SK-N-SH (cell line): ENCODE results near the gene MFAP1. TPM values are rescaled to one million over a fixed set of nuclear protein-coding genes. Genes with fewer than 3 reads are reported as not detected.
A peak's percentile ranks its signal among the peaks of the same experiment; 100 is the strongest.

Experiments
- CTCF ChIA-PET: fragments of 300-600, 350-600 bp; formaldehyde crosslinking; extraction: SDS; loops from one replicate; lab custom pipeline; 2021; lab: Yijun Ruan, JAX
- POLR2A ChIA-PET: fragments of 350-600 bp; sonication (Branson Sonifier 250); formaldehyde crosslinking; extraction: SDS; loops from one replicate; lab custom pipeline; 2020; ENCODE audit warnings: antibody characterized with exemption, inconsistent platforms; lab: Yijun Ruan, JAX
- DNase-seq: peaks from one replicate; pipeline ENCODE4 v3.0.0; 2012
- H2AFZ ChIP-seq: fragments of 200-600 bp; sonication (generic); 2 replicates; pipeline ENCODE4 v1.8.1; 2016; ENCODE audit warnings: antibody characterized with exemption, mild to moderate bottlenecking, low read depth
- H3F3A ChIP-seq: fragments of 200-600 bp; sonication (generic); replicated peaks from 2 replicates; pipeline ENCODE3; 2016; ENCODE audit warnings: antibody characterized with exemption, mild to moderate bottlenecking; ENCODE audit not compliant: insufficient read depth
- H3K27ac ChIP-seq, 2 experiments: fragments of 200-500 bp in 1 of 2; fragments of 200-600 bp in 1 of 2; sonication (Bioruptor generic) in 1 of 2; sonication (generic), shearing (Covaris generic) in 1 of 2; 2 replicates each; pipeline versions ENCODE4 v1.5.1 to v1.6.1; 2014 to 2016; ENCODE audit warnings: low read depth in 2 of 2, inconsistent platforms in 1 of 2, low read length in 1 of 2, mild to moderate bottlenecking in 1 of 2, mixed read lengths in 1 of 2
- H3K27me3 ChIP-seq: fragments of 200-600 bp; sonication (generic), shearing (Covaris generic); 2 replicates; pipeline ENCODE4 v1.6.1; 2016; ENCODE audit warnings: mixed run types; ENCODE audit not compliant: insufficient read depth
- H3K36me3 ChIP-seq, 2 experiments: fragments of 200-500 bp in 1 of 2; fragments of 200-600 bp in 1 of 2; sonication (Bioruptor generic) in 1 of 2; sonication (generic) in 1 of 2; replicated peaks in 1 of 2; 2 replicates each; pipeline versions ENCODE3 to v1.5.1; 2014 to 2016; ENCODE audit warnings: low read length in 1 of 2, mild to moderate bottlenecking in 1 of 2; ENCODE audit not compliant: insufficient read depth in 2 of 2, control insufficient read depth in 1 of 2
- H3K4me1 ChIP-seq, 2 experiments: fragments of 200-500 bp in 1 of 2; fragments of 200-600 bp in 1 of 2; sonication (Bioruptor generic) in 1 of 2; sonication (generic), shearing (Covaris generic) in 1 of 2; 2 replicates each; pipeline versions ENCODE4 v1.5.1 to v1.6.1; 2014 to 2016; ENCODE audit warnings: low read depth in 1 of 2, low read length in 1 of 2, mixed run types in 1 of 2; ENCODE audit not compliant: insufficient read depth in 2 of 2, control insufficient read depth in 1 of 2
- H3K4me2 ChIP-seq: fragments of 200-600 bp; sonication (generic), shearing (Covaris generic); 2 replicates; pipeline ENCODE4 v1.6.1; 2017; ENCODE audit warnings: mixed run types
- H3K4me3 ChIP-seq, 2 experiments: fragments of 200-500 bp in 1 of 2; fragments of 200-600 bp in 1 of 2; sonication (Bioruptor generic) in 1 of 2; sonication (generic), shearing (Covaris generic) in 1 of 2; 2 replicates each; pipeline versions ENCODE4 v1.5.1 to v1.8.1; 2014 to 2016; ENCODE audit warnings: low read depth in 2 of 2, inconsistent platforms in 1 of 2, low read length in 1 of 2, mild to moderate bottlenecking in 1 of 2, mixed read lengths in 1 of 2, moderate library complexity in 1 of 2
- H3K79me2 ChIP-seq: fragments of 200-600 bp; sonication (generic); 2 replicates; pipeline ENCODE4 v1.8.1; 2017; ENCODE audit warnings: mild to moderate bottlenecking; ENCODE audit not compliant: insufficient read depth
- H3K9ac ChIP-seq: fragments of 200-600 bp; sonication (generic); 2 replicates; pipeline ENCODE4 v1.6.1; 2017; ENCODE audit warnings: mixed run types
- H3K9me2 ChIP-seq: fragments of 200-600 bp; sonication (generic); 2 replicates; pipeline ENCODE4 v1.6.1; 2017; ENCODE audit warnings: mixed run types
- H3K9me3 ChIP-seq: fragments of 200-600 bp; sonication (generic); 2 replicates; pipeline ENCODE4 v1.6.1; 2017; ENCODE audit warnings: mixed run types, mild to moderate bottlenecking, moderate library complexity
- H4K20me1 ChIP-seq: fragments of 200-600 bp; sonication (generic); 2 replicates; pipeline ENCODE4 v1.6.1; 2017; ENCODE audit warnings: mild to moderate bottlenecking, mixed run types; ENCODE audit not compliant: insufficient read depth
- CHD2 ChIP-seq: fragments of 150-350 bp; IDR thresholded peaks from 2 replicates; pipeline ENCODE4 v1.6.1; 2018; ENCODE audit warnings: low read length; ENCODE audit not compliant: partially characterized antibody
- ELF1 ChIP-seq: IDR thresholded peaks from 2 replicates; pipeline ENCODE4 v1.4.0; 2012
- GABPA ChIP-seq: IDR thresholded peaks from 2 replicates; pipeline ENCODE4 v1.4.0; 2012; ENCODE audit warnings: low read depth, mild to moderate bottlenecking
- MEF2A ChIP-seq: IDR thresholded peaks from 2 replicates; pipeline ENCODE4 v1.4.0; 2012; ENCODE audit warnings: low read depth, borderline replicate concordance
- MXI1 ChIP-seq: IDR thresholded peaks from 2 replicates; pipeline ENCODE4 v1.6.1; 2012; ENCODE audit warnings: mild to moderate bottlenecking, low read depth, low read length, improper control_type of control experiment
- POLR2AphosphoS5 ChIP-seq: IDR thresholded peaks from 2 replicates; pipeline ENCODE4 v1.6.1; 2012; ENCODE audit warnings: low read depth, low read length
- RCOR1 ChIP-seq: fragments of 150-350 bp; IDR thresholded peaks from 2 replicates; pipeline ENCODE4 v1.6.1; 2017; ENCODE audit warnings: antibody characterized with exemption, low read length
- WGBS: methylation state at CpG from one replicate; pipeline ENCODE4 v1.1.6; 2017; ENCODE audit warnings: low lambda C conversion rate; 5-methylcytosine and 5-hydroxymethylcytosine counted together
- polyA plus RNA-seq, 3 experiments: library from polyadenylated mRNA; depleted of rRNA; stranded (reverse); fragments of >200 nt; gene quantifications; 2 replicates each; pipeline ENCODE4 v1.2.3, GENCODE V29; 2012
- TF ChIP-seq, protein P1 (sequence below): IDR thresholded peaks from 2 replicates; pipeline ENCODE4 v1.4.0; 2012; ENCODE audit warnings: low read depth, borderline replicate concordance
- TF ChIP-seq, protein P2 (sequence below): IDR thresholded peaks from 2 replicates; pipeline ENCODE4; 2012
- TF ChIP-seq, protein P3 (sequence below): IDR thresholded peaks from 2 replicates; pipeline ENCODE4 v1.6.1; 2012; ENCODE audit warnings: mild to moderate bottlenecking, low read depth, low read length, moderate library complexity

The MFAP1 gene
- polyA plus RNA-seq, 1 of the 3 experiments (the other 2 are of a cell fraction), result 16.5 TPM

DNA sequence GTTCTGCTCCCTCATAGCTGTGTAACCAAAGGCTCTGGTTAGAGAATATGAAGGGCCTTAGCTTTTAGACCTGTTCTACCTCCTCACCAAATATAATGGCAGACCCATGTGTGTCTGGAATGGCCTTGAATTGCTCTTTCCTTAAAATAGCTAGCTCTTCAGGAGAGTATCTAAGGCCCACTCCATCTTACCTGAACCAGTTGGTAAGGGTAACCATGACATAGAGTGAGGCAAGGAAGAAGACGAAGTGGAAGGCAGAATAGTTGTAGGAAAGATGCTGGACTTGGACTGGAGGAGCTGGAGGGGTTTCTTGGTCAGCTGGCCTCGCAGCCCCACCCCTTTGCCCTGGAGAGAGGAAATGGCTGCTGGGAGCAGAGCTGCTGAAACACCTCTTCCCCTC lies 29.3 kb downstream of the MFAP1 start:
- 0 out of 4 replicates have a peak overlapping the region, but pooled peaks of 1 of the 2 experiments have one; percentile 4 for H3K27ac ChIP-seq
- H3K79me2 ChIP-seq, result peaks cover 38% of the 10 kb centered on the region
- WGBS, result 93% methylated on average over 2 of the region's 2 CpGs
- H3K4me1 ChIP-seq, result peaks cover 20 to 26% of the 10 kb centered on the region in 2 experiments; a peak in 3 of 4 replicates
- ChIA-PET POLR2A (no interaction called here), CTCF (interaction anchor here (4.1 kb wide), 1 partner anchor 26 kb away, joined by 14 read pairs; no protein-coding TSS in a partner anchor)
- no peak for TF ChIP-seq GABPA
- TF ChIP-seq POLR2AphosphoS5, result no peak
- TF ChIP-seq ELF1, result no peak
- TF ChIP-seq RCOR1, result no peak
- no peak for TF ChIP-seq MEF2A
- no peak for TF ChIP-seq MXI1
- TF ChIP-seq, protein P1, sequence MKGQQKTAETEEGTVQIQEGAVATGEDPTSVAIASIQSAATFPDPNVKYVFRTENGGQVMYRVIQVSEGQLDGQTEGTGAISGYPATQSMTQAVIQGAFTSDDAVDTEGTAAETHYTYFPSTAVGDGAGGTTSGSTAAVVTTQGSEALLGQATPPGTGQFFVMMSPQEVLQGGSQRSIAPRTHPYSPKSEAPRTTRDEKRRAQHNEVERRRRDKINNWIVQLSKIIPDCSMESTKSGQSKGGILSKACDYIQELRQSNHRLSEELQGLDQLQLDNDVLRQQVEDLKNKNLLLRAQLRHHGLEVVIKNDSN, result no peak
- no peak for TF ChIP-seq CHD2
- TF ChIP-seq, protein P2, sequence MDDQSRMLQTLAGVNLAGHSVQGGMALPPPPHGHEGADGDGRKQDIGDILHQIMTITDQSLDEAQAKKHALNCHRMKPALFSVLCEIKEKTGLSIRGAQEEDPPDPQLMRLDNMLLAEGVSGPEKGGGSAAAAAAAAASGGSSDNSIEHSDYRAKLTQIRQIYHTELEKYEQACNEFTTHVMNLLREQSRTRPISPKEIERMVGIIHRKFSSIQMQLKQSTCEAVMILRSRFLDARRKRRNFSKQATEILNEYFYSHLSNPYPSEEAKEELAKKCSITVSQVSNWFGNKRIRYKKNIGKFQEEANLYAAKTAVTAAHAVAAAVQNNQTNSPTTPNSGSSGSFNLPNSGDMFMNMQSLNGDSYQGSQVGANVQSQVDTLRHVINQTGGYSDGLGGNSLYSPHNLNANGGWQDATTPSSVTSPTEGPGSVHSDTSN, result no peak
- peaks cover 28% of the 10 kb centered on the region for H4K20me1 ChIP-seq
- peak overlapping the region; percentile 99; the same call in 1 of the 2 replicates for H3K4me2 ChIP-seq
- H3K9ac ChIP-seq, result no peak overlapping the region
- H2AFZ ChIP-seq, result no peak overlapping the region
- peaks cover 43 to 46% of the 10 kb centered on the region in 2 experiments for H3K36me3 ChIP-seq
- no peaks in the 10 kb centered on the region for H3K9me3 ChIP-seq
- H3K9me2 ChIP-seq, result no peaks in the 10 kb centered on the region
- no peak for DNase-seq
- peak overlapping the region in 1 of 2 experiments; percentile 99; a peak in 1 of 4 replicates for H3K4me3 ChIP-seq
- H3K27me3 ChIP-seq, result no peaks in the 10 kb centered on the region
- peaks cover 46% of the 10 kb centered on the region for H3F3A ChIP-seq

DNA sequence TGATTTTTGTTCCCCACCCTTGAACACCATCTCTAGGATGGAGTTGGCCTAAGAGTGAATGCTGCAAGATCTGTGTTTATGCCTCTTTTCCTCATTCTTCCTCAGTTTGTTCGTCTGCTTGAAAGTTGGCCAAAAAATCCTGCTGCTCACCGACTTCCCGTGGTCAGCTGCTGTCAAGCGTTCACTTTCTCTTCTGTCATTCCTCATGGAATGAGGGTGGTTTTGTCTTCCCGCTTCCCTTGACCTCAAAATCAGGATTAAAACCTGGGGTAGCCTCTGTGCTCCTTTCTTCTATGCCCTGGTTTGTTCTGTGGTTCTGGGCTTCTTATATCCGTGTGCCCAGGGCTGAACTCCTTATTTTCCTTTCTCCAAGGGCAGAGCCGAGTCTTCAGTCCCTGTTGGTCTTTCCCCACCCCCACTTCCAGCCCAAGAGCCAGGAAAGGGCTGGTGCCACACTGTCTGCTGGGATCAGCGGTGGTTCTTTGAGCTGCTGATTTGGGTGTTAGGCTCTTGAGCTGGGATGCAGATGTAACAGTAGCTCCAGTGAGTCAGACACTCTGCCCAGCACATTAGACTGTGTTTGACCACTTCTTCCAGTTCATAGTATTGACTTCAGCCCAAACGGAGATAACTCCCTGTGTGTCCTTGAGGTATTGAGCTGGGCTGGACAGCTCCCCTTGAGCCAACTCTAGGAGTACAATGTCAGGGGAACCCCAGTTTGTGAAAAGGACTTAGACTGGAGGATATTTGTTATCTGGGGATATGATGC lies 30.0 kb downstream of the MFAP1 start:
- ChIA-PET POLR2A (no interaction called here), CTCF (interaction anchor here (0.7 to 4.1 kb wide), 2 partner anchors 25 to 413 kb away, joined by 3 to 14 read pairs; no protein-coding TSS in a partner anchor)
- H3K79me2 ChIP-seq, result peaks cover 38% of the 10 kb centered on the region
- WGBS, result 86% methylated on average over 8 of the region's 9 CpGs
- H3F3A ChIP-seq, result peaks cover 47% of the 10 kb centered on the region
- peak overlapping the region; percentile 100; the same call in 1 of the 2 replicates for H3K9ac ChIP-seq
- H3K36me3 ChIP-seq, result peaks cover 37 to 46% of the 10 kb centered on the region in 2 experiments
- no peaks in the 10 kb centered on the region for H3K27me3 ChIP-seq
- peaks cover 28% of the 10 kb centered on the region for H4K20me1 ChIP-seq
- peak overlapping the region in 1 of 2 experiments; percentile 99; a peak in 2 of 4 replicates for H3K4me3 ChIP-seq
- no peaks in the 10 kb centered on the region for H3K9me3 ChIP-seq
- H3K27ac ChIP-seq, result peak overlapping the region in 1 of 2 experiments; percentile 48; a peak in 2 of 4 replicates
- peaks cover 20 to 21% of the 10 kb centered on the region in 2 experiments; a peak in 3 of 4 replicates for H3K4me1 ChIP-seq
- TF ChIP-seq, protein P3, sequence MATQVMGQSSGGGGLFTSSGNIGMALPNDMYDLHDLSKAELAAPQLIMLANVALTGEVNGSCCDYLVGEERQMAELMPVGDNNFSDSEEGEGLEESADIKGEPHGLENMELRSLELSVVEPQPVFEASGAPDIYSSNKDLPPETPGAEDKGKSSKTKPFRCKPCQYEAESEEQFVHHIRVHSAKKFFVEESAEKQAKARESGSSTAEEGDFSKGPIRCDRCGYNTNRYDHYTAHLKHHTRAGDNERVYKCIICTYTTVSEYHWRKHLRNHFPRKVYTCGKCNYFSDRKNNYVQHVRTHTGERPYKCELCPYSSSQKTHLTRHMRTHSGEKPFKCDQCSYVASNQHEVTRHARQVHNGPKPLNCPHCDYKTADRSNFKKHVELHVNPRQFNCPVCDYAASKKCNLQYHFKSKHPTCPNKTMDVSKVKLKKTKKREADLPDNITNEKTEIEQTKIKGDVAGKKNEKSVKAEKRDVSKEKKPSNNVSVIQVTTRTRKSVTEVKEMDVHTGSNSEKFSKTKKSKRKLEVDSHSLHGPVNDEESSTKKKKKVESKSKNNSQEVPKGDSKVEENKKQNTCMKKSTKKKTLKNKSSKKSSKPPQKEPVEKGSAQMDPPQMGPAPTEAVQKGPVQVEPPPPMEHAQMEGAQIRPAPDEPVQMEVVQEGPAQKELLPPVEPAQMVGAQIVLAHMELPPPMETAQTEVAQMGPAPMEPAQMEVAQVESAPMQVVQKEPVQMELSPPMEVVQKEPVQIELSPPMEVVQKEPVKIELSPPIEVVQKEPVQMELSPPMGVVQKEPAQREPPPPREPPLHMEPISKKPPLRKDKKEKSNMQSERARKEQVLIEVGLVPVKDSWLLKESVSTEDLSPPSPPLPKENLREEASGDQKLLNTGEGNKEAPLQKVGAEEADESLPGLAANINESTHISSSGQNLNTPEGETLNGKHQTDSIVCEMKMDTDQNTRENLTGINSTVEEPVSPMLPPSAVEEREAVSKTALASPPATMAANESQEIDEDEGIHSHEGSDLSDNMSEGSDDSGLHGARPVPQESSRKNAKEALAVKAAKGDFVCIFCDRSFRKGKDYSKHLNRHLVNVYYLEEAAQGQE, result peak; percentile 90
- TF ChIP-seq, protein P1, result no peak
- H3K9me2 ChIP-seq, result no peaks in the 10 kb centered on the region
- DNase-seq, result no peak
- H3K4me2 ChIP-seq, result peak overlapping the region; percentile 99
- no peak overlapping the region for H2AFZ ChIP-seq
